HepG2 (cell line): ENCODE results near the gene ZFAND3. TPM values are rescaled to one million over a fixed set of nuclear protein-coding genes. Genes with fewer than 3 reads are reported as not detected.

ENCODE experiments used
- ATAC-seq: fragments of 200-7000 bp; cut with Tn5 transposase; 3 replicates; pipeline ENCODE4 v1.9.1; 2020; ENCODE audit warnings: mild to moderate bottlenecking, moderate library complexity
- BruUV-seq: library from RNA; stranded (reverse); fragments of 400-500 nt; replicated peaks from 2 replicates; lab custom pipeline; 2021; lab: Mats Ljungman, UMichigan
- CTCF ChIA-PET: fragments of 300-600 bp; formaldehyde crosslinking; extraction: SDS; loops from one replicate; lab custom pipeline; 2021; ENCODE audit warnings: low total read pairs, inconsistent platforms, low intra/inter-chr PET ratio; lab: Yijun Ruan, JAX
- POLR2A ChIA-PET: fragments of 350-600 bp; sonication (Branson Sonifier 250); formaldehyde crosslinking; loops from one replicate; lab custom pipeline; 2020; ENCODE audit warnings: antibody characterized with exemption, inconsistent platforms; lab: Yijun Ruan, JAX
- DNase-seq: peaks from one replicate; pipeline ENCODE4 v3.0.0-alpha.2; 2015; ENCODE audit warnings: low spot score
- FAIRE-seq: peaks from 3 replicates; lab custom pipeline; 2011; peaks lifted over from hg19 to GRCh38; lab: Jason Lieb, UNC
- H2AFZ ChIP-seq: one replicate; pipeline ENCODE4 v1.6.1; 2011; ENCODE audit warnings: low read length, inconsistent platforms
- H3K27ac ChIP-seq: fragments of 300-600 bp; 3 replicates; pipeline ENCODE4 v1.8.0; 2011; ENCODE audit warnings: mixed run types, mild to moderate bottlenecking, mixed read lengths, low read length, inconsistent platforms; ENCODE audit not compliant: insufficient read depth; ENCODE audit errors: extremely low read length
- H3K27me3 ChIP-seq, 2 experiments: fragments of 200-600 bp in 1 of 2; 2 replicates in 1 of 2; 3 replicates in 1 of 2; pipeline versions ENCODE4 v1.6.0 to v1.8.0; 2011; ENCODE audit warnings: low read length in 2 of 2, mild to moderate bottlenecking in 2 of 2, moderate library complexity in 2 of 2, inconsistent platforms in 1 of 2; ENCODE audit not compliant: insufficient read depth in 2 of 2, control insufficient read depth in 1 of 2
- H3K36me3 ChIP-seq, 2 experiments: fragments of 200-600 bp in 1 of 2; replicated peaks in 1 of 2; 2 replicates in 1 of 2; 3 replicates in 1 of 2; pipeline versions ENCODE4 v1.5.1 to v1.8.0; 2011; ENCODE audit warnings: low read length in 2 of 2, inconsistent platforms in 1 of 2; ENCODE audit not compliant: insufficient read depth in 2 of 2, control insufficient read depth in 1 of 2
- H3K4me1 ChIP-seq: 2 replicates; pipeline ENCODE4 v1.5.1; 2012; ENCODE audit warnings: low read length, inconsistent platforms; ENCODE audit not compliant: insufficient read depth
- H3K4me2 ChIP-seq: 2 replicates; pipeline ENCODE4 v1.6.0; 2011; ENCODE audit warnings: low read depth, low read length, inconsistent platforms
- H3K4me3 ChIP-seq, 3 experiments: fragments of 200-600 bp in 1 of 3; sonication (generic), shearing (Covaris generic) in 1 of 3; replicated peaks in 1 of 3; 2 replicates each; pipeline ENCODE4 v1.5.1; 2011 to 2016; ENCODE audit warnings: low read length in 3 of 3, inconsistent platforms in 2 of 3, low read depth in 2 of 3, mild to moderate bottlenecking in 2 of 3, control low read depth in 1 of 3, mixed read lengths in 1 of 3; ENCODE audit not compliant: insufficient read depth in 1 of 3
- H3K79me2 ChIP-seq: one replicate; pipeline ENCODE4 v1.6.1; 2011; ENCODE audit warnings: low read length, inconsistent platforms; ENCODE audit not compliant: insufficient read depth
- H3K9ac ChIP-seq: 2 replicates; pipeline ENCODE4 v1.6.0; 2011; ENCODE audit warnings: mild to moderate bottlenecking, low read depth, low read length, inconsistent platforms; ENCODE audit not compliant: insufficient read depth
- H3K9me3 ChIP-seq: 2 replicates; pipeline ENCODE4 v1.5.1; 2012; ENCODE audit warnings: mild to moderate bottlenecking, low read length
- H4K20me1 ChIP-seq: 2 replicates; pipeline ENCODE4 v1.6.0; 2011; ENCODE audit warnings: inconsistent platforms, mild to moderate bottlenecking, low read length, moderate library complexity; ENCODE audit not compliant: insufficient read depth
- ADNP ChIP-seq: sonication (generic); formaldehyde crosslinking; IDR thresholded peaks from 2 replicates; pipeline ENCODE4 v1.4.0; 2020; ENCODE audit warnings: missing genetic modification reagents
- HNF4A ChIP-seq: sonication (generic); formaldehyde crosslinking; IDR thresholded peaks from 2 replicates; pipeline ENCODE4 v1.4.0; 2020; ENCODE audit warnings: missing genetic modification reagents
- REL ChIP-seq: sonication (generic); formaldehyde crosslinking; conservative IDR thresholded peaks from 2 replicates; pipeline ENCODE4 v1.8.0; 2022; ENCODE audit warnings: mild to moderate bottlenecking, missing genetic modification reagents, moderate library complexity
- RFX3 ChIP-seq: IDR thresholded peaks from 2 replicates; pipeline ENCODE4 v1.6.1; 2016; ENCODE audit warnings: missing biosample characterization, missing genetic modification reagents
- TBL1XR1 ChIP-seq: fragments of 150-350 bp; IDR thresholded peaks from 2 replicates; pipeline ENCODE4 v1.6.1; 2014; ENCODE audit warnings: borderline replicate concordance, low read length; ENCODE audit not compliant: partially characterized antibody
- TGIF2 ChIP-seq: IDR thresholded peaks from 2 replicates; pipeline ENCODE4 v1.6.1; 2016; ENCODE audit warnings: control low read depth, missing compliant biosample characterization
- XBP1 ChIP-seq: sonication (generic); formaldehyde crosslinking; IDR thresholded peaks from 2 replicates; pipeline ENCODE4 v1.5.0; 2020; ENCODE audit warnings: missing genetic modification reagents
- ZBTB42 ChIP-seq: sonication (generic); formaldehyde crosslinking; IDR thresholded peaks from 2 replicates; pipeline ENCODE4 v1.5.0; 2020; ENCODE audit warnings: mild to moderate bottlenecking, missing genetic modification reagents
- ZNF20 ChIP-seq: sonication (generic); formaldehyde crosslinking; IDR thresholded peaks from 2 replicates; pipeline ENCODE4 v1.4.0; 2020; ENCODE audit warnings: mild to moderate bottlenecking, moderate library complexity, missing genetic modification reagents
- ZNF3 ChIP-seq: IDR thresholded peaks from 2 replicates; pipeline ENCODE4 v1.7.0; 2017; ENCODE audit warnings: inconsistent platforms
- ZNF629 ChIP-seq: sonication (generic); formaldehyde crosslinking; conservative IDR thresholded peaks from 2 replicates; pipeline ENCODE4 v1.5.0; 2020; ENCODE audit warnings: missing genetic modification reagents
- ZNF652 ChIP-seq: IDR thresholded peaks from 2 replicates; pipeline ENCODE4 v1.6.1; 2016; ENCODE audit warnings: low read depth, borderline replicate concordance
- ZNF761 ChIP-seq: sonication (generic); formaldehyde crosslinking; conservative IDR thresholded peaks from 2 replicates; pipeline ENCODE4 v1.4.0; 2020; ENCODE audit warnings: mild to moderate bottlenecking, missing genetic modification reagents
- ZNF891 ChIP-seq: sonication (generic); formaldehyde crosslinking; IDR thresholded peaks from 2 replicates; pipeline ENCODE4 v1.5.0; 2020; ENCODE audit warnings: mild to moderate bottlenecking, missing genetic modification reagents
- WGBS: methylation state at CpG from one replicate; pipeline ENCODE4 v1.1.6; 2017; ENCODE audit warnings: low lambda C conversion rate; 5-methylcytosine and 5-hydroxymethylcytosine counted together
- in situ Hi-C: cut with HindIII; loops from 2 replicates; pipeline ENCODE4 v1.10.0; 2017; ENCODE audit warnings: low pct_unique_long_range_greater_than_20kb; ENCODE audit not compliant: extremely low pct_ligation_motif_present
- intact Hi-C: fragments of 100-400 bp; cut with micrococcal nuclease; formaldehyde crosslinking; loops from one replicate; pipeline ENCODE4 v1.10.0; 2022; ENCODE audit not compliant: unreplicated experiment
- polyA plus RNA-seq, 8 experiments: library from polyadenylated mRNA; depleted of rRNA in 3 of 8; stranded (reverse) in 7 of 8; unstranded in 1 of 8; fragments of >200 nt; fragmentation: Illumina TruSeq in 4 of 8; extraction: Trizol in 4 of 8; gene quantifications; 2 replicates each; pipeline versions ENCODE4 v1.2.1 to v1.2.3, GENCODE V29; 2011 to 2016; ENCODE audit warnings: low read depth in 4 of 8, missing spikeins in 1 of 8, mixed read lengths in 1 of 8; ENCODE audit not compliant: insufficient read depth in 1 of 8
- total RNA-seq, 5 experiments: library from RNA; depleted of rRNA; stranded (reverse); fragments of >200 nt; fragmentation: Illumina TruSeq; extraction: Trizol; gene quantifications; 2 replicates each; pipeline ENCODE4 v1.2.3, GENCODE V29; 2016; ENCODE audit warnings: low read depth in 1 of 5
- TF ChIP-seq, protein P1 (sequence below), 2 experiments: IDR thresholded peaks; 2 replicates each; pipeline ENCODE4 v1.6.1; 2011 to 2012; ENCODE audit warnings: low read length in 2 of 2, borderline replicate concordance in 1 of 2, low read depth in 1 of 2, mild to moderate bottlenecking in 1 of 2, moderate library complexity in 1 of 2
- TF ChIP-seq, protein P2 (sequence below): sonication (generic); formaldehyde crosslinking; IDR thresholded peaks from 2 replicates; pipeline ENCODE4 v1.4.0; 2020; ENCODE audit warnings: missing genetic modification reagents, borderline replicate concordance
- TF ChIP-seq, protein P3 (sequence below): IDR thresholded peaks from 2 replicates; pipeline ENCODE4 v1.6.1; 2012; ENCODE audit warnings: inconsistent platforms
- TF ChIP-seq, protein P4 (sequence below): sonication (generic); formaldehyde crosslinking; IDR thresholded peaks from 2 replicates; pipeline ENCODE4 v1.8.1; 2023; ENCODE audit warnings: missing genetic modification reagents, mild to moderate bottlenecking, borderline replicate concordance

Gene ZFAND3
- total and polyA plus RNA-seq, 2 of the 13 experiments (the other 11 are each of a cell fraction or from before 2014, with no cell fraction given): 16.4 to 17.1 TPM

DNA sequence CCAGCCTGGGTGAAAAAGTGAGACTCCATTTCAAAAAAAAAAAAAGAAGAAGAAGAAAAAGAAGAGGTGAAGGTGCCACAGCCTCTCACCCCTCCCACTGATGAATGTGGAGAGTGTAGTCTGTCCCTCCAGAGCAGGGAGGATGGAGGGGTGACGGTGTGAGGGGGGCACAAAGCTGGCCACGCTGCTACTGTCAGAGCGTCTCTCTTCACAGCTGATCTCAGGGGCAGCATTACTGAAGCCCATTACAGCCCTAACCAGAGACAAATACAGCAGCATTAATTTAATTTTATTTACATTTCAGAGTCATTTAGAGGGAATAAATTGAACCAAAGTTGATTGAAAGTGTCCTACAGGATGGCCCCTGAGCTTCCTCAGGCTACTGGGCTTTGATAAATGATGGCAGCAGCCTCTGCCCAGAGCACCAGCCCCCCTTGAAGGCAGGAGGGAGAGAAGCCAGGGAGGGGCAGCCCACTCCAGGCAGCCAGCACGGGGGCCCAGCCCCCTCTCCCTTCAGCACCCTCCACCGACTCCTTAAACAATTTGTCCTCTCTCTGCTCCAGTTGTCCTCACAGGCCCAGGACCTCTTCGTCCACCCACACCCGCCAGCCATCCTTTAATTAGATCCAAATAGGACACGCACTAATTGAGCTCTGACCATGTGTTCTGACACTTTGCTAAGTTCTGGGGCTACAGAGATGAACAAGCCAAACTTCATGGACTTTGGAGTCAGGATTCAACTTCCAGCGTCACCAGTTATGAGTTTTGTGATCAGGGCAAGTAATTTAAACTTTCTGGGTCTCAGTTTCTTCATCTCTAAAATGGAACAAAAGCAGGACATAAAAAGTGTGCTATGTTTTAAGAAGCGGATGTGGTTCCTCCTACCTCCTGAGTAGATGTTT, 18.6 kb upstream of the ZFAND3 start:
- intact Hi-C loops: no loop called here
- no TSS peak for BruUV-seq
- ChIA-PET POLR2A (interaction anchor here (5.0 kb wide), 1 partner anchor 18 kb away, joined by 73 read pairs; the partner anchor contains the start of gene ZFAND3), CTCF (no interaction called here)
- H2AFZ ChIP-seq: no peak overlapping the region
- ATAC-seq (no peak), DNase-seq (no peak), FAIRE-seq (no peak)
- in situ Hi-C loops: no loop called here
- H3K27ac ChIP-seq: no peak overlapping the region
- H3K27me3 ChIP-seq: no peaks in the 10 kb centered on the region
- H4K20me1 ChIP-seq: no peaks in the 10 kb centered on the region
- peak overlapping the region; percentile 51 for H3K4me2 ChIP-seq
- H3K4me1 ChIP-seq: peaks cover 68% of the 10 kb centered on the region
- no peak overlapping the region for H3K9ac ChIP-seq
- 30% methylated on average over 10 of the region's 10 CpGs for WGBS
- H3K79me2 ChIP-seq: no peaks in the 10 kb centered on the region
- H3K4me3 ChIP-seq: no peak overlapping the region
- no peaks in the 10 kb centered on the region for H3K9me3 ChIP-seq
- H3K36me3 ChIP-seq: no peaks in the 10 kb centered on the region
- TF ChIP-seq XBP1 (CRISPR knock-in tag): no peak
- TF ChIP-seq, protein P1, sequence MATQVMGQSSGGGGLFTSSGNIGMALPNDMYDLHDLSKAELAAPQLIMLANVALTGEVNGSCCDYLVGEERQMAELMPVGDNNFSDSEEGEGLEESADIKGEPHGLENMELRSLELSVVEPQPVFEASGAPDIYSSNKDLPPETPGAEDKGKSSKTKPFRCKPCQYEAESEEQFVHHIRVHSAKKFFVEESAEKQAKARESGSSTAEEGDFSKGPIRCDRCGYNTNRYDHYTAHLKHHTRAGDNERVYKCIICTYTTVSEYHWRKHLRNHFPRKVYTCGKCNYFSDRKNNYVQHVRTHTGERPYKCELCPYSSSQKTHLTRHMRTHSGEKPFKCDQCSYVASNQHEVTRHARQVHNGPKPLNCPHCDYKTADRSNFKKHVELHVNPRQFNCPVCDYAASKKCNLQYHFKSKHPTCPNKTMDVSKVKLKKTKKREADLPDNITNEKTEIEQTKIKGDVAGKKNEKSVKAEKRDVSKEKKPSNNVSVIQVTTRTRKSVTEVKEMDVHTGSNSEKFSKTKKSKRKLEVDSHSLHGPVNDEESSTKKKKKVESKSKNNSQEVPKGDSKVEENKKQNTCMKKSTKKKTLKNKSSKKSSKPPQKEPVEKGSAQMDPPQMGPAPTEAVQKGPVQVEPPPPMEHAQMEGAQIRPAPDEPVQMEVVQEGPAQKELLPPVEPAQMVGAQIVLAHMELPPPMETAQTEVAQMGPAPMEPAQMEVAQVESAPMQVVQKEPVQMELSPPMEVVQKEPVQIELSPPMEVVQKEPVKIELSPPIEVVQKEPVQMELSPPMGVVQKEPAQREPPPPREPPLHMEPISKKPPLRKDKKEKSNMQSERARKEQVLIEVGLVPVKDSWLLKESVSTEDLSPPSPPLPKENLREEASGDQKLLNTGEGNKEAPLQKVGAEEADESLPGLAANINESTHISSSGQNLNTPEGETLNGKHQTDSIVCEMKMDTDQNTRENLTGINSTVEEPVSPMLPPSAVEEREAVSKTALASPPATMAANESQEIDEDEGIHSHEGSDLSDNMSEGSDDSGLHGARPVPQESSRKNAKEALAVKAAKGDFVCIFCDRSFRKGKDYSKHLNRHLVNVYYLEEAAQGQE (IDR thresholded peaks at IDR 0.05; ENCODE audit: borderline replicate concordance in 1 of 2, low read depth in 1 of 2, low read length in 2 of 2): no peak
- no peak for TF ChIP-seq RFX3 (CRISPR knock-in tag)
- TF ChIP-seq HNF4A (CRISPR knock-in tag): peak; percentile 28; the same call in 1 of the 2 replicates
- TF ChIP-seq ZNF891 (CRISPR knock-in tag): 0 out of 2 replicates have a peak, but pooled peaks have one; percentile 33
- no peak for TF ChIP-seq ZNF20 (CRISPR knock-in tag)
- peak; percentile 30; the same call in 1 of the 2 replicates for TF ChIP-seq ADNP
- no peak for TF ChIP-seq REL
- TF ChIP-seq, protein P2, sequence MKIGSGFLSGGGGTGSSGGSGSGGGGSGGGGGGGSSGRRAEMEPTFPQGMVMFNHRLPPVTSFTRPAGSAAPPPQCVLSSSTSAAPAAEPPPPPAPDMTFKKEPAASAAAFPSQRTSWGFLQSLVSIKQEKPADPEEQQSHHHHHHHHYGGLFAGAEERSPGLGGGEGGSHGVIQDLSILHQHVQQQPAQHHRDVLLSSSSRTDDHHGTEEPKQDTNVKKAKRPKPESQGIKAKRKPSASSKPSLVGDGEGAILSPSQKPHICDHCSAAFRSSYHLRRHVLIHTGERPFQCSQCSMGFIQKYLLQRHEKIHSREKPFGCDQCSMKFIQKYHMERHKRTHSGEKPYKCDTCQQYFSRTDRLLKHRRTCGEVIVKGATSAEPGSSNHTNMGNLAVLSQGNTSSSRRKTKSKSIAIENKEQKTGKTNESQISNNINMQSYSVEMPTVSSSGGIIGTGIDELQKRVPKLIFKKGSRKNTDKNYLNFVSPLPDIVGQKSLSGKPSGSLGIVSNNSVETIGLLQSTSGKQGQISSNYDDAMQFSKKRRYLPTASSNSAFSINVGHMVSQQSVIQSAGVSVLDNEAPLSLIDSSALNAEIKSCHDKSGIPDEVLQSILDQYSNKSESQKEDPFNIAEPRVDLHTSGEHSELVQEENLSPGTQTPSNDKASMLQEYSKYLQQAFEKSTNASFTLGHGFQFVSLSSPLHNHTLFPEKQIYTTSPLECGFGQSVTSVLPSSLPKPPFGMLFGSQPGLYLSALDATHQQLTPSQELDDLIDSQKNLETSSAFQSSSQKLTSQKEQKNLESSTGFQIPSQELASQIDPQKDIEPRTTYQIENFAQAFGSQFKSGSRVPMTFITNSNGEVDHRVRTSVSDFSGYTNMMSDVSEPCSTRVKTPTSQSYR (CRISPR knock-in tag): no peak
- TF ChIP-seq ZNF629 (CRISPR knock-in tag): peak; percentile 96
- TF ChIP-seq ZNF652 (CRISPR knock-in tag): no peak
- TF ChIP-seq TGIF2: no peak
- no peak for TF ChIP-seq ZNF761 (CRISPR knock-in tag)
- TF ChIP-seq, protein P3, sequence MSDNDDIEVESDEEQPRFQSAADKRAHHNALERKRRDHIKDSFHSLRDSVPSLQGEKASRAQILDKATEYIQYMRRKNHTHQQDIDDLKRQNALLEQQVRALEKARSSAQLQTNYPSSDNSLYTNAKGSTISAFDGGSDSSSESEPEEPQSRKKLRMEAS: peak; percentile 28; the same call in 1 of the 2 replicates
- no peak for TF ChIP-seq ZBTB42 (CRISPR knock-in tag)
- TF ChIP-seq ZNF3 (CRISPR knock-in tag): no peak
- no peak for TF ChIP-seq TBL1XR1
- TF ChIP-seq, protein P4, sequence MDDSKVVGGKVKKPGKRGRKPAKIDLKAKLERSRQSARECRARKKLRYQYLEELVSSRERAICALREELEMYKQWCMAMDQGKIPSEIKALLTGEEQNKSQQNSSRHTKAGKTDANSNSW (CRISPR knock-in tag): no peak
